Endothelial cell (in vitro differentiated cells): ENCODE results near the gene STK35. TPM values are rescaled to one million over a fixed set of nuclear protein-coding genes. Genes with fewer than 3 reads are reported as not detected.

Experiments used
- DNase-seq: peaks from one replicate; pipeline ENCODE4 v3.0.0; 2021; ENCODE audit warnings: low spot score
- H3K27ac Mint-ChIP-seq: one replicate; pipeline ENCODE4 v1.8.0; 2021; ENCODE audit warnings: mixed read lengths, inconsistent platforms; ENCODE audit not compliant: unreplicated experiment
- H3K27me3 Mint-ChIP-seq: one replicate; pipeline ENCODE4 v1.8.0; 2021; ENCODE audit warnings: mild to moderate bottlenecking, moderate library complexity, mixed read lengths, inconsistent platforms; ENCODE audit not compliant: unreplicated experiment
- H3K36me3 Mint-ChIP-seq: one replicate; pipeline ENCODE4 v1.8.0; 2021; ENCODE audit warnings: mild to moderate bottlenecking, low read depth, mixed read lengths, inconsistent platforms; ENCODE audit not compliant: unreplicated experiment
- H3K4me1 Mint-ChIP-seq: one replicate; pipeline ENCODE4 v1.8.0; 2021; ENCODE audit warnings: mild to moderate bottlenecking, mixed read lengths, inconsistent platforms; ENCODE audit not compliant: unreplicated experiment
- H3K4me3 Mint-ChIP-seq: one replicate; pipeline ENCODE4 v1.8.0; 2021; ENCODE audit warnings: mild to moderate bottlenecking, mixed read lengths, inconsistent platforms; ENCODE audit not compliant: unreplicated experiment
- H3K9me3 Mint-ChIP-seq: one replicate; pipeline ENCODE4 v1.8.0; 2021; ENCODE audit warnings: mixed read lengths, inconsistent platforms; ENCODE audit not compliant: unreplicated experiment
- total RNA-seq: library from RNA; stranded (reverse); fragmentation: NEBNext Ultra II Directional; extraction: Animal tissue kit (Norgen Biotek cat#: 25700); gene quantifications from one replicate; pipeline ENCODE4 v1.2.1, GENCODE V29; 2021; ENCODE audit not compliant: unreplicated experiment
- TF ChIP-seq, protein P1 (sequence below): fragments of 200-600 bp; sonication (generic); IDR thresholded peaks from one replicate; pipeline ENCODE4 v1.5.0; 2021; ENCODE audit warnings: antibody characterized with exemption; ENCODE audit not compliant: unreplicated experiment

The STK35 gene
- total RNA-seq, 1 donor from 2014 or later = 31.3 TPM

GRCh38 chr20:2156224-2156623 lies 54.6 kb downstream of the STK35 start:
- Mint-ChIP-seq H3K27ac (no peak overlapping the region), H3K9me3 (no peaks in the 10 kb centered on the region), H3K36me3 (no peaks in the 10 kb centered on the region), H3K4me1 (peaks cover 16% of the 10 kb centered on the region), H3K4me3 (no peak overlapping the region), H3K27me3 (peaks cover 1% of the 10 kb centered on the region)
- TF ChIP-seq, protein P1, sequence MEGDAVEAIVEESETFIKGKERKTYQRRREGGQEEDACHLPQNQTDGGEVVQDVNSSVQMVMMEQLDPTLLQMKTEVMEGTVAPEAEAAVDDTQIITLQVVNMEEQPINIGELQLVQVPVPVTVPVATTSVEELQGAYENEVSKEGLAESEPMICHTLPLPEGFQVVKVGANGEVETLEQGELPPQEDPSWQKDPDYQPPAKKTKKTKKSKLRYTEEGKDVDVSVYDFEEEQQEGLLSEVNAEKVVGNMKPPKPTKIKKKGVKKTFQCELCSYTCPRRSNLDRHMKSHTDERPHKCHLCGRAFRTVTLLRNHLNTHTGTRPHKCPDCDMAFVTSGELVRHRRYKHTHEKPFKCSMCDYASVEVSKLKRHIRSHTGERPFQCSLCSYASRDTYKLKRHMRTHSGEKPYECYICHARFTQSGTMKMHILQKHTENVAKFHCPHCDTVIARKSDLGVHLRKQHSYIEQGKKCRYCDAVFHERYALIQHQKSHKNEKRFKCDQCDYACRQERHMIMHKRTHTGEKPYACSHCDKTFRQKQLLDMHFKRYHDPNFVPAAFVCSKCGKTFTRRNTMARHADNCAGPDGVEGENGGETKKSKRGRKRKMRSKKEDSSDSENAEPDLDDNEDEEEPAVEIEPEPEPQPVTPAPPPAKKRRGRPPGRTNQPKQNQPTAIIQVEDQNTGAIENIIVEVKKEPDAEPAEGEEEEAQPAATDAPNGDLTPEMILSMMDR = no peak
- DNase-seq = no peak

GRCh38 chr20:2156666-2157624 lies 55.3 kb downstream of the STK35 start:
- Mint-ChIP-seq H3K27me3 (no peaks in the 10 kb centered on the region), H3K4me1 (peaks cover 16% of the 10 kb centered on the region), H3K27ac (no peak overlapping the region), H3K4me3 (no peak overlapping the region), H3K36me3 (no peaks in the 10 kb centered on the region), H3K9me3 (no peaks in the 10 kb centered on the region)
- TF ChIP-seq, protein P1 = no peak
- DNase-seq = no peak

DNA sequence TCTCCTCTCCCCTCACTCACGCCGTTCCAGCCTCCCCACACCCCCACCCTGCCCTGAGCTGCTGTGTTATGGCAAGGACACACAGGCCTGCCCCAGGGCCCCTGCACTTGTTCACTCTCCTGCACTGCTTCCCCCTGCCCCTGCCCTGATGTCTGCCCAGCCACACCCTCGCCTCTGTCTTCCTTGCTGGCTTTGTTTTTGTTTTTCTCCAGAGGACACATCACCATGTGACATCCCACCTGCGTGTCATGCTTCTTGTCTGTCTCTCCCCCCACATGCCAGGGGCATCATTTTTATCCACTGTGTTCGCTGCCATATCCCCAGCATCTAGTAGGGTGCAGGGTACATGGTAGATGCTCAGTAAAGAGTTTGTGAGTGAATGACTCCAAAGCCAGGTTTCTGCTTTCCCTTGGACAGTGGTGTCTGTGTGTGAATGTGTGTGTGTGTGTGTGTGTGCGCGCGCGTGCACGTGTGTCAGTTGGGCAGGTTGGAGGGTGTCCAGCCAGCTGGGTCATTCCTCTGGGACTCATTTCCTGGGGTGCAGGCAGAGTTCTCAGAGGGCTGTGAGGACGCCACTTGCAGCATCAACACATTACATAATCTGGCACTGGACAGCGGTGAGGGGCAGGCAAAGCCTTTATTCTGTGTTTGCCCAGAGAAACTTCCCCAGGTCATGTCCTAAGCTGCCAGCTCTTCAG lies 60.6 kb downstream of the STK35 start:
- H3K36me3 Mint-ChIP-seq = no peaks in the 10 kb centered on the region
- no peak for DNase-seq
- H3K9me3 Mint-ChIP-seq = no peaks in the 10 kb centered on the region
- no peaks in the 10 kb centered on the region for H3K4me1 Mint-ChIP-seq
- TF ChIP-seq, protein P1 = no peak
- H3K27me3 Mint-ChIP-seq = peaks cover 3% of the 10 kb centered on the region
- H3K4me3 Mint-ChIP-seq = no peak overlapping the region
- H3K27ac Mint-ChIP-seq = no peak overlapping the region

DNA sequence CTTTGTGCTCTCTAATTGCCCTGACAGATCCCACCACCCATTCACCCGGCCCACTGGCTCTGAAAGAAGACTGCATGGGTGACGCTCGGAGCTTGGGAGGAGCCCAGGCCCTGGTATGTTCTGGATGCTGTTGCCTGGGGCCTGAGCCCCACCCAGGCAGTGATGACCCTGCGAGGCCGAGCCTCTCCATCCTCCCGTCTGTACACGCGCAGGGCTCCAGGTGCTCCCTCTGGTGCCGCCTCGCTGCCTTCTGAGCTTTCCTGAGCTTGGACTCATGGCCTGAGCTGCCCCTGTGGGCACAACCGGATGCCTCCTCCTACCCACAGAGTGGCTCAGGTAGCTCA lies 61.2 kb downstream of the STK35 start:
- H3K36me3 Mint-ChIP-seq = no peaks in the 10 kb centered on the region
- H3K9me3 Mint-ChIP-seq = no peaks in the 10 kb centered on the region
- no peak overlapping the region for H3K4me3 Mint-ChIP-seq
- peaks cover 3% of the 10 kb centered on the region for H3K27me3 Mint-ChIP-seq
- no peaks in the 10 kb centered on the region for H3K4me1 Mint-ChIP-seq
- no peak overlapping the region for H3K27ac Mint-ChIP-seq
- DNase-seq = no peak
- TF ChIP-seq, protein P1 = no peak

DNA sequence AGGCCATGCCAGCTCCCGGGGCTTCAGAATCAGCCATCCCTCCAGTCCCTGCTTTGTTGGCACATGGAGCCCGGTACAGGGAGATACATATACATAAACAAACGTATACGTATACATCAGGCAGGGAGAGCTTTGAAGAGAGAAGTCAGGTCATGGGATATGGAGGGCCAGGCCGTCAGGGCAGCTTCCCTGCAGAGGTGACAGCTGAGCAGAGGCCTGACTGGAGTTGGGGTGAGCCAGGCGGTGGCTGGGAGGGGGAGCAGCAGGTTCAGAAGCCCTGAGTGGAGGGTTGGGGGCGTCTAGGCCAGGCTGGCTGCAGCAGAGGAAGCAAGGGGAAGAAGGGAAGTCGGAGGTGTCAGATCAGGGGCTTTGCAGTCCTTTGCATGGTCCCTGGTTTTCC lies 61.7 kb downstream of the STK35 start:
- Mint-ChIP-seq H3K27me3 (peaks cover 3% of the 10 kb centered on the region), H3K4me1 (no peaks in the 10 kb centered on the region), H3K4me3 (no peak overlapping the region), H3K9me3 (no peaks in the 10 kb centered on the region), H3K27ac (no peak overlapping the region), H3K36me3 (no peaks in the 10 kb centered on the region)
- TF ChIP-seq, protein P1 = no peak
- no peak for DNase-seq
